CD1c-positive myeloid dendritic cell (primary cell): ENCODE measurements around the gene NXF3.
A peak's percentile ranks its signal among the peaks of the same experiment; 100 is the strongest.
"Not testable (repeated sequence)": the region's sequence is repeated elsewhere in the genome, so short reads cannot be mapped to it uniquely, and the experiment has no call there.

Experiments
- DNase-seq: peaks from one replicate; pipeline ENCODE4 v3.0.0-alpha.2; 2016; ENCODE audit errors: extremely low spot score

NXF3 gene

GRCh38 chrX:103092942-103093341, at the start of gene NXF3:
Gene NXF3 (minus strand): TSS chrX:103093143. CDS start chrX:103093023, 120 bp downstream.
- no peak for DNase-seq

GRCh38 chrX:103136528-103136927, 43.6 kb upstream of the NXF3 start:
- DNase-seq, result not testable (repeated sequence)

DNA sequence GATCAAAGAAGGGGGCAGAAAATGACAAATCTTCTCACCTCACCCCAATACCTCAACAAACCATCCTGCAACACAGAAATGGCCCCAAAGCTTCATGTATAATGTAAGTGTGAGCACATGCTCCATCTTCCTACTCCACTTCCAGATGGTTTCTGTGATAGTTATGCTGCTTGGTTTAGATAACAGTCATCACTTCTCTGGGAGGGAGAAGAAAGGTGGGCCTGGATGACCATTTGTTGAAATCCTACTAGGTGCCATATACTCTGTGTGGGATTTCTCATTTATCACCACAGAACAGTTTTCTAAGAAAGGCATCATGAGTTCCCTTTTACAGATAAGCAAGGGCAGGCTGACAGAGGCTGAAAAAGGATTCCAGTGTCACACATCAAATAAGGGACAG, 31.3 kb upstream of the NXF3 start:
- no peak for DNase-seq

DNA sequence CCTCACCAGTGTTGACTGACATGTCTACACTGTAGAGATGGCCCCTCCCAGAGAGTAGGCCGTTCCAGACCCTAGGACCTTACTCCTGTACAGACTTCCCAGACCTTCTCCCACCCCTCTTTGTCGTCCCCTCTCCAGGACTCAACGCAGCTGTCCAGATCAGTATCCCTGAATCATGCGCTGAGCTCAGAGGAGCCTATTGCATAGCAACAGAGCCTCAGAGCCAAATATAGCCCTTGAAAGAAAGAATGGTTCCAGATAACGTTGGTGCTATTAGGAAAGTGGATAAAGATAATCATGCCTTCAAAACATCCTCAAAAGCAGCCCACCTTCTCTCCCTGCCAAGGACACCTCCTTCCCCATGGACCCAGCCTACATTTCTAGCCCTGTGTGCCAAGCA, 27.8 kb upstream of the NXF3 start:
- no peak for DNase-seq

DNA sequence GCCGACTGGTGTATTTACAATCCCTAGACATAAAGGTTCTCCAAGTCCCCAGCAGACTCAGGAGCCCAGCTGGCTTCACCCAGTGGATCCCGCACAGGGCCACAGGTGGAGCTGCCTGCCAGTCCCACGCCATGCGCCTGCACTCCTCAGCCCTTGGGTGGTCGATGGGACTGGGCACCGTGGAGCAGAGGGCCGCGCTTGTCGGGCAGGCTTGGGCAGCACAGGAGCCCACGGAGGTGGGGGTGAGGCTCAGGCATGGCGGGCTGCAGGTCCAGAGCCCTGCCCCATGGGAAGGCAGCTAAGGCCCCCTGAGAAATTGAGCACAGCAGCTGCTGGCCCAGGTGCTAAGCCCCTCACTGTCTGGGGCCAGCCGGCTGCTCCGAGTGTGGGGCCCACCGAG, 24.0 kb upstream of the NXF3 start:
- not testable (repeated sequence) for DNase-seq

GRCh38 chrX:103109497-103109896, 16.6 kb upstream of the NXF3 start:
- not testable (repeated sequence) for DNase-seq

- no peak for DNase-seq
These were observed 14.9 kb upstream of the NXF3 start for GRCh38 chrX:103107836-103108235.

- not testable (repeated sequence) for DNase-seq
These were observed 14.3 kb upstream of the NXF3 start for GRCh38 chrX:103107227-103107737.

DNA sequence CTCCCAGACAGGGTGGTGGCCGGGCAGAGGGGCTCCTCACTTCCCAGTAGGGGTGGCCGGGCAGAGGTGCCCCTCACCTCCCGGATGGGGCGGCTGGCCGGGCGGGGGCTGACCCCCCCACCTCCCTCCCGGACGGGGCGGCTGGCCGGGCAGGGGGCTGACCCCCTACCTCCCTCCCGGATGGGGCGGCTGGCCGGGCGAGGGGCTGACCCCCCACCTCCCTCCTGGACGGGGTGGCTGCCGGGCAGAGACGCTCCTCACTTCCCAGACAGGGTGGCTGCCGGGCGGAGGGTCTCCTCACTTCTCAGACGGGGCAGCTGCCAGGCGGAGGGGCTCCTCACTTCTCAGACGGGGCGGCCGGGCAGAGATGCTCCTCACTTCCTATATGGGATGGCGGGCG, 11.4 kb upstream of the NXF3 start:
- not testable (repeated sequence) for DNase-seq

DNA sequence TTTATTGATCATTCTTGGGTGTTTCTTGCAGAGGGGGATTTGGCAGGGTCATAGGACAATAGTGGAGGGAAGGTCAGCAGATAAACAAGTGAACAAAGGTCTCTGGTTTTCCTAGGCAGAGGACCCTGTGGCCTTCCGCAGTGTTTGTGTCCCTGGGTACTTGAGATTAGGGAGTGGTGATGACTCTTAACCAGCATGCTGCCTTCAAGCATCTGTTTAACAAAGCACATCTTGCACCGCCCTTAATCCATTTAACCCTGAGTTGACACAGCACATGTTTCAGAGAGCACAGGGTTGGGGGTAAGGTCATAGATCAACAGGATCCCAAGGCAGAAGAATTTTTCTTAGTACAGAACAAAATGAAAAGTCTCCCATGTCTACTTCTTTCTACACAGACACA, 10.9 kb upstream of the NXF3 start:
- not testable (repeated sequence) for DNase-seq

DNA sequence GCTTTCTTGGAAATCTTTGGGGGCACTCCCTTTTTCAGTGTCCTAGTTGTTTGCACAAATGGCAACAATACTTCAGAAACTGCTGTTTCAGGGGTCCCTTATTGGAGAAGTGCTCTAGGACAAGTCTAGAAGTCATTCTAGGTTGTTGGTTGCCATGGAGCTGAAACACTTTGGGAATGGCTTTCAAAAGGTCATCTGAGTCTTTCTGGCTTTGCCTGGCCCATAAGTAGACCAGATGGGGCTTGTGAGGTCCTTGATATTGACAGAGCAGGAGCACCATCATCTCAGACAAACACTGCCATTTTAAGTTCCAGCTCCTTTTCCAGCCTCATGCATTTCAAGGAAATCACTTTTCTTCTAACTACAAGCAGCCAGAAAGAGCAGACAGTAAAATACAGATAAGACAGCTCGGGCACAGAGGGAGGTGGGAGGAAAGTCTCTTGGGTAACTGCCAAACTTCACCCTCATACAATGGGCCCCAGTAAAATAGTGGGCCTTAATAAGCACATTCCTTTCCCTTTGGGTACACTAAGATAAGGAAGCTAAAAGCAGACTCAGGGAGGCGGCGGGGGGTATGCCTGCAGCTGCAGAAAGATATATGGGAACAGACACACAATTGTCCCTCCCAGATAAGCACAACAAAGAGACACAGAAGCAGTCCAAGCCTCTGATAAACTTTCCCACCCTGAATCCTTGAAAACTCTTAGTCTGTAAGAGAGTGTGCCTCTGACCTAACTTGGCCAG, 8.5 kb upstream of the NXF3 start:
- no peak for DNase-seq

- no peak for DNase-seq
These were observed 7.5 kb upstream of the NXF3 start for GRCh38 chrX:103100484-103100883.

DNA sequence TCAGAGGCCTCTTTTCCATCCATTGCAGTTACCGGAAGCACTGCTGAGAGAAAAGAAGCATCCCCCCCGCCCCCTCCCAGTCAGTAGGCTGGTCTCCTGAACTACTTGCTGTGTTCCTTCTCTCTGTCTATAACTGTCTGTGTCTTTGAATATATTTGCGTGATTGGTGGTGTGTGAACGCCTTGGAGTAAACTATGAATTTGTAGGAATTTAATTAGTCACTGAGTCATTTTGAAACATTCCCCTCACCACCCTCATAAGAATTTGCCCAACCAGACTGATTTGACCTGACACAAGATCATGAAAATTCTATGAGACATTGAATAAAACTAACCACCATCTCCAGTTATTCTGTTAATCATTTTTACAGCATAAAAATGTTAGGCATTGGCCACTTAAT, 6.7 kb upstream of the NXF3 start:
- DNase-seq, result no peak

- no peak for DNase-seq
These were observed 5.5 kb upstream of the NXF3 start for GRCh38 chrX:103098488-103098887.

DNA sequence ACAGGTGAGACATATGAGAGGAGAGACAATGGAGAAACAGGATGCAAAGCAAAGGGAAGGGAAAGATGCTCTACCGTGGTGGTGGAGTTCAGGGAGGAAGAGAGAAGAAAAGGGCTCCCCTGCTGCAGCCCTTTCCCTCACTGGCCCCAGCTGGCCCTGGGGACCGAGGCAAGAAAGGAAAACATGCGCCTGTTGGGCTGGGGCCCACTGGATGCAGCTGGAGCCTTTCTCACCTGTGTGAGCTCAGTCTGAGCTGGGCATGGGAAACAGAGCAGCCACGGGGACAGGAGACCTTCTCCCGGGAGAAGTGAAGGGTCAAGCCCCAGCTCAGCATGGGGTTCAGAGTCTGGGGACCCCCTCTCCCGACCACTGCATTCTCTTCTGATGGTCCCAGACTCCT, 11.9 kb downstream of the NXF3 start:
- DNase-seq, result no peak

- no peak for DNase-seq
These were observed 19.5 kb downstream of the NXF3 start for GRCh38 chrX:103073467-103073866.

GRCh38 chrX:103066606-103067005, 26.3 kb downstream of the NXF3 start:
- no peak for DNase-seq

- peak; percentile 9 for DNase-seq
These were observed 29.0 kb downstream of the NXF3 start, which contains the start of gene BEX1 for GRCh38 chrX:103063918-103064434. Gene BEX1 (minus strand): TSS chrX:103064171. CDS start chrX:103063274, 897 bp downstream.

DNA sequence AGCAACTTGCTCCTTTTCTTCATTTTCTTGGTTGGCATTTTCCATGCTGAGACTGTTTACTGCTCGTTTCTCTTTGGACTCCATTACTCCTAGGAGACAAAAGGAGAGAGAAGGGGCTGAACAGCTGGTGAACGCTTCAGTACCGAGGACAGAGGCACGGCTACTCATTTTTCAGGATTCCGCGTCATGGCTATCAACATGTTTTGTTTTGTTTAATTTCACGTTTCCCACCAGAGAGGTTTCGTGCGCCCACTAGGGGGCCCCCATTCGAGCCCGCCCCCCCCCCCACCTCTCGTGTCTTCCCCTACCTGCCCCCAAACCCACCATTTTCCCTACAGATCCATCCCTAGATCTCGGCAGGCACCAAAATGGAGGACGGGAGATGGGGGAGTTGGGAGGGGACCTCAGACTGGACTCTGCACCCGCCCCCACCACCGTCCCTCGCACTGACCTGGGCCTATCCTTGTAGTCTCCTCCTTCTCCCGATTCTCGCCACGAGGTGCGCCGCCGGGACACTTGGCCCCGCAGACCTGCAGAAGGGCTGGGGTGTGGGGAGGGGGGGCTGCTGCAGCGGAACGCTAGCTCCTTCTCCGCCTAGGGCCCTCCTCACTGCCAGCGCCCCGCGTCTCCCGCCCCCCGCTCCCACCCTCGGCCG, 29.6 kb downstream of the NXF3 start:
- peak; percentile 1 for DNase-seq

GRCh38 chrX:103061486-103061885, 31.5 kb downstream of the NXF3 start:
- DNase-seq, result no peak

DNA sequence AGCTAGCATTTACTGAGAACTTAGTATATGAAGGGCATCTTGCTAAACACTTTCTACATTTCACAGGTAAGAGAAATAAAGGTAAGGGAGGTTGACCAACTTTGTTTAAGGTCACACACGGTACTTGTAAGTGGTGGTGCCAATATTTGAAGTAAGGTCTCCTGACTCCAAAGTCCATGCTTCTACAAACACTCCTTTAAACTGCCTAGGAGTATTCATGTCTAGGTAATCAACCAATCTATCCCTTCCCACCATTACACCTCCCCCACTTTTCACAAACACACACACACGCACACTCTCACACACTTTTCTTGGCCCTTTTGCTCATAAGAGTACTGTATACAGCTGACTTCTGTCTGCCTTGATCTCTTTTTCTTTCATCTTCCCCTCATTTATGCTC, 36.0 kb downstream of the NXF3 start:
- no peak for DNase-seq

- DNase-seq, result no peak
These were observed 40.3 kb downstream of the NXF3 start for GRCh38 chrX:103052625-103053024.

DNA sequence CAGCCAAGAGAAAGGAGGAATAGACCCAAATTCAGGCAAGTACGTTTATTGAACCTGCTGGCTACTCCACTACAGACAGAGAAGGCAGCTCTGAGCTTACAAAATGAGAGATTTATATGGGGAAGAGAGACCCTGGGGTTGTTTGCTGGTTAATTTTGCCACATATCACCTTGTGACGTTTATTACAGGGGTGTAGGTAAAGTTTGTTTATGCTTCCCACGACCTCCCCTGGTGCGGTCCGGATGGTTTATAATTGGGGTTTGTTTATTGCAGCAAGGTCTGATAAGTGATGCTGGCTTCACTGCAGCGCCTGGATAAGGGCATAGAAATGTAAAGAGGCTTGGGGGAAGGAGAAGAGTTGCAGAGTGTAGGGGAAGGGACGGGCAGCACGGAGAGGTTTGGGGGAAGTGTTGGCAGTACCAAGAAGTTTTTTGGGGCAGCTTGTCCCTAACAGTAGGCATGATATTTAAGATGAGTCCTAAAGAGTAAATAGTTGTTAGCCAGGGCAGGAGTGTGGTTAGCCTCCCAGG, 41.6 kb downstream of the NXF3 start:
- DNase-seq, result no peak
